HepG2 (cell line): Measurements from ENCODE around the gene WDR87. TPM values are rescaled to one million over a fixed set of nuclear protein-coding genes. Genes with fewer than 3 reads are reported as not detected.

Experiments used
- ATAC-seq: fragments of 200-7000 bp; cut with Tn5 transposase; 3 replicates; pipeline ENCODE4 v1.9.1; 2020; ENCODE audit warnings: mild to moderate bottlenecking, moderate library complexity
- BruUV-seq: library from RNA; stranded (reverse); fragments of 400-500 nt; replicated peaks from 2 replicates; lab custom pipeline; 2021; lab: Mats Ljungman, UMichigan
- CTCF ChIA-PET: fragments of 300-600 bp; formaldehyde crosslinking; extraction: SDS; loops from one replicate; lab custom pipeline; 2021; ENCODE audit warnings: low total read pairs, inconsistent platforms, low intra/inter-chr PET ratio; lab: Yijun Ruan, JAX
- POLR2A ChIA-PET: fragments of 350-600 bp; sonication (Branson Sonifier 250); formaldehyde crosslinking; loops from one replicate; lab custom pipeline; 2020; ENCODE audit warnings: antibody characterized with exemption, inconsistent platforms; lab: Yijun Ruan, JAX
- DNase-seq: peaks from one replicate; pipeline ENCODE4 v3.0.0-alpha.2; 2015; ENCODE audit warnings: low spot score
- FAIRE-seq: peaks from 3 replicates; lab custom pipeline; 2011; peaks lifted over from hg19 to GRCh38; lab: Jason Lieb, UNC
- H2AFZ ChIP-seq: one replicate; pipeline ENCODE4 v1.6.1; 2011; ENCODE audit warnings: low read length, inconsistent platforms
- H3K27ac ChIP-seq: fragments of 300-600 bp; 3 replicates; pipeline ENCODE4 v1.8.0; 2011; ENCODE audit warnings: mixed run types, mild to moderate bottlenecking, mixed read lengths, low read length, inconsistent platforms; ENCODE audit not compliant: insufficient read depth; ENCODE audit errors: extremely low read length
- H3K27me3 ChIP-seq, 2 experiments: fragments of 200-600 bp in 1 of 2; 2 replicates in 1 of 2; 3 replicates in 1 of 2; pipeline versions ENCODE4 v1.6.0 to v1.8.0; 2011; ENCODE audit warnings: low read length in 2 of 2, mild to moderate bottlenecking in 2 of 2, moderate library complexity in 2 of 2, inconsistent platforms in 1 of 2; ENCODE audit not compliant: insufficient read depth in 2 of 2, control insufficient read depth in 1 of 2
- H3K36me3 ChIP-seq, 2 experiments: fragments of 200-600 bp in 1 of 2; replicated peaks in 1 of 2; 2 replicates in 1 of 2; 3 replicates in 1 of 2; pipeline versions ENCODE4 v1.5.1 to v1.8.0; 2011; ENCODE audit warnings: low read length in 2 of 2, inconsistent platforms in 1 of 2; ENCODE audit not compliant: insufficient read depth in 2 of 2, control insufficient read depth in 1 of 2
- H3K4me1 ChIP-seq: 2 replicates; pipeline ENCODE4 v1.5.1; 2012; ENCODE audit warnings: low read length, inconsistent platforms; ENCODE audit not compliant: insufficient read depth
- H3K4me2 ChIP-seq: 2 replicates; pipeline ENCODE4 v1.6.0; 2011; ENCODE audit warnings: low read depth, low read length, inconsistent platforms
- H3K4me3 ChIP-seq, 3 experiments: fragments of 200-600 bp in 1 of 3; sonication (generic), shearing (Covaris generic) in 1 of 3; replicated peaks in 1 of 3; 2 replicates each; pipeline ENCODE4 v1.5.1; 2011 to 2016; ENCODE audit warnings: low read length in 3 of 3, inconsistent platforms in 2 of 3, low read depth in 2 of 3, mild to moderate bottlenecking in 2 of 3, control low read depth in 1 of 3, mixed read lengths in 1 of 3; ENCODE audit not compliant: insufficient read depth in 1 of 3
- H3K79me2 ChIP-seq: one replicate; pipeline ENCODE4 v1.6.1; 2011; ENCODE audit warnings: low read length, inconsistent platforms; ENCODE audit not compliant: insufficient read depth
- H3K9ac ChIP-seq: 2 replicates; pipeline ENCODE4 v1.6.0; 2011; ENCODE audit warnings: mild to moderate bottlenecking, low read depth, low read length, inconsistent platforms; ENCODE audit not compliant: insufficient read depth
- H3K9me3 ChIP-seq: 2 replicates; pipeline ENCODE4 v1.5.1; 2012; ENCODE audit warnings: mild to moderate bottlenecking, low read length
- H4K20me1 ChIP-seq: 2 replicates; pipeline ENCODE4 v1.6.0; 2011; ENCODE audit warnings: inconsistent platforms, mild to moderate bottlenecking, low read length, moderate library complexity; ENCODE audit not compliant: insufficient read depth
- BCL6 ChIP-seq: IDR thresholded peaks from 2 replicates; pipeline ENCODE4 v1.6.1; 2016; ENCODE audit warnings: missing genetic modification reagents, missing compliant biosample characterization
- FOXK1 ChIP-seq: sonication (generic); formaldehyde crosslinking; IDR thresholded peaks from 2 replicates; pipeline ENCODE4 v1.4.0; 2020; ENCODE audit warnings: low read depth, missing genetic modification reagents, borderline replicate concordance
- KDM5B ChIP-seq: sonication (generic); formaldehyde crosslinking; IDR thresholded peaks from 2 replicates; pipeline ENCODE4 v1.4.0; 2020; ENCODE audit warnings: missing genetic modification reagents, mild to moderate bottlenecking, borderline replicate concordance
- KLF13 ChIP-seq: sonication (generic); formaldehyde crosslinking; IDR thresholded peaks from 2 replicates; pipeline ENCODE4 v1.4.0; 2020; ENCODE audit warnings: mild to moderate bottlenecking, missing genetic modification reagents
- KLF16 ChIP-seq, 2 experiments: sonication (generic) in 1 of 2; formaldehyde crosslinking in 1 of 2; IDR thresholded peaks; 2 replicates each; pipeline versions ENCODE4 v1.6.1 to v1.8.0; 2016 to 2023; ENCODE audit warnings: missing genetic modification reagents in 2 of 2, missing compliant biosample characterization in 1 of 2
- RFX5 ChIP-seq: IDR thresholded peaks from 2 replicates; pipeline ENCODE4 v1.6.1; 2011; ENCODE audit warnings: low read depth, low read length, improper control_type of control experiment
- SYNCRIP ChIP-seq: fragments of 200-400 bp; formaldehyde crosslinking; IDR thresholded peaks from 2 replicates; pipeline ENCODE4 v1.6.1; 2018; ENCODE audit warnings: mild to moderate bottlenecking, low read depth, low read length; ENCODE audit not compliant: insufficient read depth
- TOE1 ChIP-seq: sonication (generic); formaldehyde crosslinking; IDR thresholded peaks from 2 replicates; pipeline ENCODE4 v1.4.0; 2020; ENCODE audit warnings: mild to moderate bottlenecking, missing genetic modification reagents
- WIZ ChIP-seq: sonication (generic); formaldehyde crosslinking; IDR thresholded peaks from 2 replicates; pipeline ENCODE4 v1.5.1; 2020; ENCODE audit warnings: mild to moderate bottlenecking, missing genetic modification reagents
- ZNF343 ChIP-seq: sonication (generic); formaldehyde crosslinking; IDR thresholded peaks from 2 replicates; pipeline ENCODE4 v1.4.0; 2020; ENCODE audit warnings: mild to moderate bottlenecking, missing genetic modification reagents
- ZNF577 ChIP-seq: sonication (generic); formaldehyde crosslinking; IDR thresholded peaks from 2 replicates; pipeline ENCODE4 v1.4.0; 2020; ENCODE audit warnings: mild to moderate bottlenecking, low read depth, missing genetic modification reagents, borderline replicate concordance
- WGBS: methylation state at CpG from one replicate; pipeline ENCODE4 v1.1.6; 2017; ENCODE audit warnings: low lambda C conversion rate; 5-methylcytosine and 5-hydroxymethylcytosine counted together
- in situ Hi-C: cut with HindIII; loops from 2 replicates; pipeline ENCODE4 v1.10.0; 2017; ENCODE audit warnings: low pct_unique_long_range_greater_than_20kb; ENCODE audit not compliant: extremely low pct_ligation_motif_present
- intact Hi-C: fragments of 100-400 bp; cut with micrococcal nuclease; formaldehyde crosslinking; loops from one replicate; pipeline ENCODE4 v1.10.0; 2022; ENCODE audit not compliant: unreplicated experiment
- polyA plus RNA-seq, 8 experiments: library from polyadenylated mRNA; depleted of rRNA in 3 of 8; stranded (reverse) in 7 of 8; unstranded in 1 of 8; fragments of >200 nt; fragmentation: Illumina TruSeq in 4 of 8; extraction: Trizol in 4 of 8; gene quantifications; 2 replicates each; pipeline versions ENCODE4 v1.2.1 to v1.2.3, GENCODE V29; 2011 to 2016; ENCODE audit warnings: low read depth in 4 of 8, missing spikeins in 1 of 8, mixed read lengths in 1 of 8; ENCODE audit not compliant: insufficient read depth in 1 of 8
- total RNA-seq, 5 experiments: library from RNA; depleted of rRNA; stranded (reverse); fragments of >200 nt; fragmentation: Illumina TruSeq; extraction: Trizol; gene quantifications; 2 replicates each; pipeline ENCODE4 v1.2.3, GENCODE V29; 2016; ENCODE audit warnings: low read depth in 1 of 5
- TF ChIP-seq, protein P1 (sequence below): sonication (generic); formaldehyde crosslinking; IDR thresholded peaks from 2 replicates; pipeline ENCODE4 v1.5.0; 2020; ENCODE audit warnings: missing genetic modification reagents, mild to moderate bottlenecking, borderline replicate concordance
- TF ChIP-seq, protein P2 (sequence below), 2 experiments: sonication (generic) in 1 of 2; formaldehyde crosslinking in 1 of 2; IDR thresholded peaks; 2 replicates each; pipeline versions ENCODE4 v1.4.0 to v1.6.1; 2018 to 2020; ENCODE audit warnings: missing genetic modification reagents in 2 of 2, borderline replicate concordance in 1 of 2, low read depth in 1 of 2, mild to moderate bottlenecking in 1 of 2, missing biosample characterization in 1 of 2
- TF ChIP-seq, protein P3 (sequence below): IDR thresholded peaks from 2 replicates; pipeline ENCODE4 v1.6.1; 2016; ENCODE audit warnings: missing biosample characterization, missing genetic modification reagents, low read depth
- TF ChIP-seq, protein P4 (sequence below): sonication (generic); formaldehyde crosslinking; IDR thresholded peaks from 2 replicates; pipeline ENCODE4 v1.8.0; 2022; ENCODE audit warnings: mild to moderate bottlenecking, missing genetic modification reagents

Gene WDR87
- total and polyA plus RNA-seq, 2 of the 13 experiments (the other 11 are each of a cell fraction or from before 2014, with no cell fraction given), result not detected

DNA sequence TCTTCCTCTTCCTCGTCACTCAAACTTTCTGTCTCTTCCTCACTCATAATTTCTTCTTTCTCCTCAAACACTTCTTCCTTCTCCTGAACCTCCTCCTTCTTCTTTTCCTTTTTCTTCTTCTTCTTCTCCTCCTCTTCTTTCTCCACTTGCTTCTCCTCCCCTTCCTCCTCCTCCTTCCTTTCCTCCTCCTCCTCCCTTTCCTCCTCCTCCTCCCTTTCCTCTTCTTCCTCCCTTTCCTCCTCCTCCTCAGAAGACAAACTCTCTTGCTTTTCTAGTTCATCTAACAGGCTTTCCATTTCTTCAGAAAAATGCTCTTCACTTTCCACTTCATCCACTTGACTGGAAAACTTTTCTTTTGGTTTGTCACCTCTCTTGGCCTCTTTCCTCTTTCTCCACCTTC is 19.8 kb downstream of the WDR87 start:
- ATAC-seq (no peak), DNase-seq (no peak)
- in situ Hi-C loops, result no loop called here
- no peak overlapping the region for H3K4me3 ChIP-seq
- no TSS peak for BruUV-seq
- H3K27me3 ChIP-seq, result peaks cover 0 to 42% of the 10 kb centered on the region in 2 experiments; a peak in 2 of 5 replicates
- no peak overlapping the region for H3K27ac ChIP-seq
- H2AFZ ChIP-seq, result no peak overlapping the region
- H3K9me3 ChIP-seq, result peaks cover 11% of the 10 kb centered on the region
- TF ChIP-seq KDM5B (CRISPR knock-in tag), result no peak
- TF ChIP-seq SYNCRIP, result no peak
- TF ChIP-seq, protein P1, sequence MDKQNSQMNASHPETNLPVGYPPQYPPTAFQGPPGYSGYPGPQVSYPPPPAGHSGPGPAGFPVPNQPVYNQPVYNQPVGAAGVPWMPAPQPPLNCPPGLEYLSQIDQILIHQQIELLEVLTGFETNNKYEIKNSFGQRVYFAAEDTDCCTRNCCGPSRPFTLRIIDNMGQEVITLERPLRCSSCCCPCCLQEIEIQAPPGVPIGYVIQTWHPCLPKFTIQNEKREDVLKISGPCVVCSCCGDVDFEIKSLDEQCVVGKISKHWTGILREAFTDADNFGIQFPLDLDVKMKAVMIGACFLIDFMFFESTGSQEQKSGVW (CRISPR knock-in tag), result no peak
- TF ChIP-seq WIZ, result no peak
- TF ChIP-seq KLF13 (CRISPR knock-in tag), result no peak
- no peak for TF ChIP-seq ZNF343
- TF ChIP-seq KLF16 (CRISPR knock-in tag; IDR thresholded peaks at IDR 0.05), result no peak
- TF ChIP-seq, protein P2, sequence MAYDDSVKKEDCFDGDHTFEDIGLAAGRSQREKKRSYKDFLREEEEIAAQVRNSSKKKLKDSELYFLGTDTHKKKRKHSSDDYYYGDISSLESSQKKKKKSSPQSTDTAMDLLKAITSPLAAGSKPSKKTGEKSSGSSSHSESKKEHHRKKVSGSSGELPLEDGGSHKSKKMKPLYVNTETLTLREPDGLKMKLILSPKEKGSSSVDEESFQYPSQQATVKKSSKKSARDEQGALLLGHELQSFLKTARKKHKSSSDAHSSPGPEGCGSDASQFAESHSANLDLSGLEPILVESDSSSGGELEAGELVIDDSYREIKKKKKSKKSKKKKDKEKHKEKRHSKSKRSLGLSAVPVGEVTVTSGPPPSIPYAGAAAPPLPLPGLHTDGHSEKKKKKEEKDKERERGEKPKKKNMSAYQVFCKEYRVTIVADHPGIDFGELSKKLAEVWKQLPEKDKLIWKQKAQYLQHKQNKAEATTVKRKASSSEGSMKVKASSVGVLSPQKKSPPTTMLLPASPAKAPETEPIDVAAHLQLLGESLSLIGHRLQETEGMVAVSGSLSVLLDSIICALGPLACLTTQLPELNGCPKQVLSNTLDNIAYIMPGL (CRISPR knock-in tag; IDR thresholded peaks at IDR 0.05; ENCODE audit: borderline replicate concordance in 1 of 2, low read depth in 1 of 2), result no peak
- no peak for TF ChIP-seq FOXK1
- no peak for TF ChIP-seq TOE1
- TF ChIP-seq RFX5, result no peak
- no peak for TF ChIP-seq BCL6 (CRISPR knock-in tag)
- TF ChIP-seq, protein P3, sequence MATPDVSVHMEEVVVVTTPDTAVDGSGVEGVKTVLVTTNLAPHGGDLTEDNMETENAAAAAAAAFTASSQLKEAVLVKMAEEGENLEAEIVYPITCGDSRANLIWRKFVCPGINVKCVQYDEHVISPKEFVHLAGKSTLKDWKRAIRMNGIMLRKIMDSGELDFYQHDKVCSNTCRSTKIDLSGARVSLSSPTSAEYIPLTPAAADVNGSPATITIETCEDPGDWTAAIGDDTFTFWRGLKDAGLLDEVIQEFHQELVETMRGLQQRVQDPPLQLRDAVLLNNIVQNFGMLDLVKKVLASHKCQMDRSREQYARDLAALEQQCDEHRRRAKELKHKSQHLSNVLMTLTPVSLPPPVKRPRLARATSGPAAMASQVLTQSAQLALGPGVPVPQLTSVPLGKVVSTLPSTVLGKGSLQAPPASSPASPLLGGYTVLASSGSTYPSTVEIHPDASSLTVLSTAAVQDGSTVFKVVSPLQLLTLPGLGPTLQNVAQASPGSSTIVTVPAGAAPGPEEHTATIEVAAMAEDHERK (CRISPR knock-in tag), result no peak
- no peak for TF ChIP-seq ZNF577 (CRISPR knock-in tag)
- TF ChIP-seq, protein P4, sequence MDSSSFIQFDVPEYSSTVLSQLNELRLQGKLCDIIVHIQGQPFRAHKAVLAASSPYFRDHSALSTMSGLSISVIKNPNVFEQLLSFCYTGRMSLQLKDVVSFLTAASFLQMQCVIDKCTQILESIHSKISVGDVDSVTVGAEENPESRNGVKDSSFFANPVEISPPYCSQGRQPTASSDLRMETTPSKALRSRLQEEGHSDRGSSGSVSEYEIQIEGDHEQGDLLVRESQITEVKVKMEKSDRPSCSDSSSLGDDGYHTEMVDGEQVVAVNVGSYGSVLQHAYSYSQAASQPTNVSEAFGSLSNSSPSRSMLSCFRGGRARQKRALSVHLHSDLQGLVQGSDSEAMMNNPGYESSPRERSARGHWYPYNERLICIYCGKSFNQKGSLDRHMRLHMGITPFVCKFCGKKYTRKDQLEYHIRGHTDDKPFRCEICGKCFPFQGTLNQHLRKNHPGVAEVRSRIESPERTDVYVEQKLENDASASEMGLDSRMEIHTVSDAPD (CRISPR knock-in tag), result no peak
- TF ChIP-seq, all 625 proteins: peak for 0
- FAIRE-seq, result no peak
- Histone ChIP-seq H3K4me1 (no peaks in the 10 kb centered on the region), H4K20me1 (no peaks in the 10 kb centered on the region), H3K79me2 (no peaks in the 10 kb centered on the region), H3K4me2 (no peak overlapping the region), H3K9ac (no peak overlapping the region), H3K36me3 (no peaks in the 10 kb centered on the region)
- CTCF ChIA-PET, result no interaction called here
- intact Hi-C loops, result no loop called here
- WGBS, result 2% methylated on average over 1 of the region's 1 CpG
- POLR2A ChIA-PET, result no interaction called here
